OCI-LY3 (cell line): ENCODE data around the gene AK2.

Source experiments
- H2AFZ ChIP-seq: fragments of 200-600, 300-600 bp; shearing (Covaris generic); 2 replicates; pipeline ENCODE4 v1.6.0; 2014; ENCODE audit warnings: antibody characterized with exemption, low read depth, low read length
- H3K27ac ChIP-seq: fragments of 200-600, 300-600 bp; sonication (generic); 2 replicates; pipeline ENCODE4 v1.5.1; 2014; ENCODE audit warnings: mild to moderate bottlenecking, low read length, moderate library complexity, mixed read lengths
- H3K27me3 ChIP-seq: fragments of 200-600, 300-600 bp; sonication (generic); 2 replicates; pipeline ENCODE4 v1.6.1; 2014; ENCODE audit warnings: low read depth, low read length, mixed read lengths
- H3K36me3 ChIP-seq: fragments of 200-600, 300-600 bp; sonication (generic); replicated peaks from 2 replicates; pipeline ENCODE3; 2014; ENCODE audit warnings: low read depth, low read length, mixed read lengths
- H3K4me1 ChIP-seq: fragments of 300-600, 200-600 bp; sonication (generic); 2 replicates; pipeline ENCODE4 v1.6.1; 2014; ENCODE audit warnings: low read length, mixed read lengths
- H3K4me2 ChIP-seq: fragments of 200-600, 300-600 bp; sonication (generic); 2 replicates; pipeline ENCODE4 v1.6.1; 2014; ENCODE audit warnings: low read length, mixed read lengths
- H3K4me3 ChIP-seq: fragments of 300-600, 200-600 bp; sonication (generic); 2 replicates; pipeline ENCODE4 v1.5.1; 2014; ENCODE audit warnings: antibody characterized with exemption, mild to moderate bottlenecking, low read length, moderate library complexity
- H3K79me2 ChIP-seq: fragments of 300-600, 200-600 bp; shearing (Covaris generic); 2 replicates; pipeline ENCODE4 v1.6.1; 2014; ENCODE audit warnings: mild to moderate bottlenecking, low read length, mixed read lengths
- H3K9ac ChIP-seq: fragments of 300-600, 200-600 bp; shearing (Covaris generic); 2 replicates; pipeline ENCODE4 v1.6.0; 2014; ENCODE audit warnings: mild to moderate bottlenecking, low read length, moderate library complexity
- H3K9me3 ChIP-seq: fragments of 200-600, 300-600 bp; shearing (Covaris generic); 2 replicates; pipeline ENCODE4 v1.6.1; 2014; ENCODE audit warnings: low read length, mixed read lengths; ENCODE audit not compliant: insufficient read depth
- H4K20me1 ChIP-seq: fragments of 200-600, 300-600 bp; sonication (generic); 2 replicates; pipeline ENCODE4 v1.6.1; 2016; ENCODE audit warnings: low read length, mixed read lengths; ENCODE audit not compliant: insufficient read depth
- CTCF ChIP-seq: fragments of 200-600, 300-600 bp; sonication (generic); IDR thresholded peaks from 2 replicates; pipeline ENCODE4 v1.5.1; 2014; ENCODE audit warnings: antibody characterized with exemption, low read length, low read depth
- EZH2phosphoT487 ChIP-seq: fragments of 200-600 bp; shearing (Covaris generic); IDR thresholded peaks from 2 replicates; pipeline ENCODE4 v1.6.1; 2018; ENCODE audit warnings: antibody characterized with exemption, mixed run types, low read depth

The AK2 gene

GRCh38 chr1:32972814-32973428 lies 63.8 kb downstream of the AK2 start:
- Histone ChIP-seq H3K27ac (no peak overlapping the region), H3K4me2 (no peak overlapping the region), H3K4me3 (no peak overlapping the region), H2AFZ (no peak overlapping the region), H3K9ac (no peak overlapping the region), H3K9me3 (no peaks in the 10 kb centered on the region), H4K20me1 (no peaks in the 10 kb centered on the region), H3K4me1 (no peaks in the 10 kb centered on the region), H3K27me3 (no peaks in the 10 kb centered on the region), H3K79me2 (no peaks in the 10 kb centered on the region), H3K36me3 (no peaks in the 10 kb centered on the region)
- TF ChIP-seq CTCF = no peak
- TF ChIP-seq EZH2phosphoT487 = no peak

- no peak overlapping the region for H2AFZ ChIP-seq
- TF ChIP-seq EZH2phosphoT487 = no peak
- no peak for TF ChIP-seq CTCF
- no peak overlapping the region for H3K27ac ChIP-seq
- no peaks in the 10 kb centered on the region for H3K4me1 ChIP-seq
- no peak overlapping the region for H3K9ac ChIP-seq
- H4K20me1 ChIP-seq = no peaks in the 10 kb centered on the region
- no peaks in the 10 kb centered on the region for H3K36me3 ChIP-seq
- no peak overlapping the region for H3K4me2 ChIP-seq
- no peaks in the 10 kb centered on the region for H3K9me3 ChIP-seq
- no peak overlapping the region for H3K4me3 ChIP-seq
- H3K27me3 ChIP-seq = no peaks in the 10 kb centered on the region
- H3K79me2 ChIP-seq = no peaks in the 10 kb centered on the region
Measured at GRCh38 chr1:32971576-32971975, 65.1 kb downstream of the AK2 start.

- no peak overlapping the region for H3K4me3 ChIP-seq
- no peak overlapping the region for H2AFZ ChIP-seq
- H3K27ac ChIP-seq = no peak overlapping the region
- no peaks in the 10 kb centered on the region for H3K79me2 ChIP-seq
- no peaks in the 10 kb centered on the region for H3K4me1 ChIP-seq
- H3K36me3 ChIP-seq = no peaks in the 10 kb centered on the region
- no peak overlapping the region for H3K9ac ChIP-seq
- H4K20me1 ChIP-seq = no peaks in the 10 kb centered on the region
- H3K9me3 ChIP-seq = no peaks in the 10 kb centered on the region
- TF ChIP-seq EZH2phosphoT487 (no peak), CTCF (no peak)
- no peak overlapping the region for H3K4me2 ChIP-seq
- H3K27me3 ChIP-seq = no peaks in the 10 kb centered on the region
Measured at GRCh38 chr1:32971156-32971555, 65.5 kb downstream of the AK2 start.

- no peak overlapping the region for H3K4me3 ChIP-seq
- H3K79me2 ChIP-seq = no peaks in the 10 kb centered on the region
- no peaks in the 10 kb centered on the region for H4K20me1 ChIP-seq
- no peaks in the 10 kb centered on the region for H3K27me3 ChIP-seq
- no peaks in the 10 kb centered on the region for H3K9me3 ChIP-seq
- H3K27ac ChIP-seq = no peak overlapping the region
- peaks cover 4% of the 10 kb centered on the region for H3K4me1 ChIP-seq
- TF ChIP-seq CTCF (no peak), EZH2phosphoT487 (no peak)
- H3K36me3 ChIP-seq = no peaks in the 10 kb centered on the region
- H3K9ac ChIP-seq = no peak overlapping the region
- no peak overlapping the region for H3K4me2 ChIP-seq
- H2AFZ ChIP-seq = no peak overlapping the region
Measured at GRCh38 chr1:32969566-32969965, 67.1 kb downstream of the AK2 start.
